Trophoblast cell (in vitro differentiated cells and primary cell): ENCODE data around the gene DDX39B.

Experiments used
- DNase-seq, 2 donors: peaks; one replicate each; pipeline ENCODE4 v3.0.0-alpha.2; 2016
- H2AFZ ChIP-seq: 2 replicates; pipeline ENCODE4 v1.6.1; 2013; ENCODE audit warnings: low read length, moderate library complexity, mild to moderate bottlenecking; ENCODE audit not compliant: insufficient read depth, poor library complexity
- H2AK5ac ChIP-seq: 2 replicates; pipeline ENCODE4 v1.6.1; 2013; ENCODE audit warnings: mild to moderate bottlenecking, low read length
- H2BK120ac ChIP-seq: 2 replicates; pipeline ENCODE4 v1.6.1; 2013; ENCODE audit warnings: low read length, mild to moderate bottlenecking, moderate library complexity; ENCODE audit not compliant: insufficient read depth, poor library complexity
- H2BK12ac ChIP-seq: 2 replicates; pipeline ENCODE4 v1.6.1; 2013; ENCODE audit warnings: mild to moderate bottlenecking, low read length, moderate library complexity
- H2BK5ac ChIP-seq: 2 replicates; pipeline ENCODE4 v1.6.1; 2013; ENCODE audit warnings: low read length, low read depth, moderate library complexity, mild to moderate bottlenecking; ENCODE audit not compliant: poor library complexity
- H3K14ac ChIP-seq: 2 replicates; pipeline ENCODE4 v1.6.1; 2013; ENCODE audit warnings: mild to moderate bottlenecking, low read length
- H3K18ac ChIP-seq: 2 replicates; pipeline ENCODE4 v1.6.1; 2013; ENCODE audit warnings: mild to moderate bottlenecking, low read length
- H3K23ac ChIP-seq: 2 replicates; pipeline ENCODE4 v1.6.1; 2013; ENCODE audit warnings: low read length
- H3K27ac ChIP-seq: 2 replicates; pipeline ENCODE4 v1.5.1; 2013; ENCODE audit warnings: low read depth, mild to moderate bottlenecking, inconsistent platforms, low read length, moderate library complexity
- H3K27me3 ChIP-seq: 2 replicates; pipeline ENCODE4 v1.6.1; 2013; ENCODE audit warnings: inconsistent platforms, mild to moderate bottlenecking, low read length, moderate library complexity; ENCODE audit not compliant: insufficient read depth
- H3K36me3 ChIP-seq, 2 experiments: 1 replicate in 1 of 2; 2 replicates in 1 of 2; pipeline ENCODE4 v1.6.1; 2013; ENCODE audit warnings: low read length in 2 of 2, mild to moderate bottlenecking in 2 of 2, moderate library complexity in 1 of 2; ENCODE audit not compliant: insufficient read depth in 2 of 2, control insufficient read depth in 1 of 2
- H3K4ac ChIP-seq: 2 replicates; pipeline ENCODE4 v1.6.1; 2013; ENCODE audit warnings: low read depth, mild to moderate bottlenecking, low read length, moderate library complexity
- H3K4me1 ChIP-seq, 2 experiments: 1 replicate in 1 of 2; 2 replicates in 1 of 2; pipeline ENCODE4 v1.6.1; 2013; ENCODE audit warnings: low read length in 2 of 2, mild to moderate bottlenecking in 2 of 2, moderate library complexity in 1 of 2; ENCODE audit not compliant: insufficient read depth in 2 of 2, control insufficient read depth in 1 of 2
- H3K4me2 ChIP-seq: 2 replicates; pipeline ENCODE4 v1.6.1; 2013; ENCODE audit warnings: inconsistent platforms, mild to moderate bottlenecking, low read length, moderate library complexity
- H3K4me3 ChIP-seq: 2 replicates; pipeline ENCODE4 v1.5.1; 2013; ENCODE audit warnings: mild to moderate bottlenecking, low read depth, low read length, inconsistent platforms
- H3K79me1 ChIP-seq: one replicate; pipeline ENCODE4 v1.6.1; 2013; ENCODE audit warnings: low read length
- H3K79me2 ChIP-seq: 2 replicates; pipeline ENCODE4 v1.6.1; 2013; ENCODE audit warnings: low read length, mild to moderate bottlenecking; ENCODE audit not compliant: control insufficient read depth, insufficient read depth, poor library complexity
- H3K9ac ChIP-seq: 2 replicates; pipeline ENCODE4 v1.6.1; 2013; ENCODE audit warnings: mild to moderate bottlenecking, low read length
- H3K9me3 ChIP-seq: 2 replicates; pipeline ENCODE4 v1.6.1; 2013; ENCODE audit warnings: low read depth, mild to moderate bottlenecking, control low read depth, inconsistent platforms, low read length; ENCODE audit not compliant: insufficient read depth
- H4K12ac ChIP-seq: 2 replicates; pipeline ENCODE4 v1.6.1; 2013; ENCODE audit warnings: low read depth, mild to moderate bottlenecking, low read length, moderate library complexity
- H4K8ac ChIP-seq: 2 replicates; pipeline ENCODE4 v1.6.1; 2013; ENCODE audit warnings: low read depth, mild to moderate bottlenecking, low read length, moderate library complexity
- H4K91ac ChIP-seq: one replicate; pipeline ENCODE4 v1.6.1; 2013; ENCODE audit warnings: low read depth, mild to moderate bottlenecking, low read length, moderate library complexity
- WGBS: extraction: QIAGEN DNeasy Blood & Tissue Kit; methylation state at CpG from one replicate; pipeline ENCODE4 v1.1.7; 2013; ENCODE audit warnings: missing lambda C conversion rate; ENCODE audit not compliant: insufficient read length, insufficient coverage; ENCODE audit errors: extremely low coverage; 5-methylcytosine and 5-hydroxymethylcytosine counted together

DDX39B gene

GRCh38 chr6:31541059-31541657 lies 645 bp downstream of the DDX39B start:
- peak overlapping the region; percentile 83 for H3K4me2 ChIP-seq
- peak overlapping the region; percentile 54 for H3K18ac ChIP-seq
- H3K36me3 ChIP-seq = peaks cover 25 to 39% of the 10 kb centered on the region in 2 experiments
- peak overlapping the region; percentile 65 for H4K8ac ChIP-seq
- peak overlapping the region; percentile 3 for H2AFZ ChIP-seq
- no peaks in the 10 kb centered on the region for H3K9me3 ChIP-seq
- peak overlapping the region; percentile 92 for H4K91ac ChIP-seq
- peaks cover 10% of the 10 kb centered on the region for H3K79me1 ChIP-seq
- H2BK12ac ChIP-seq = no peak overlapping the region
- peak overlapping the region; percentile 14 for H2AK5ac ChIP-seq
- peaks cover 6% of the 10 kb centered on the region in 2 experiments for H3K4me1 ChIP-seq
- no peak overlapping the region for H3K23ac ChIP-seq
- peak overlapping the region; percentile 87 for H3K27ac ChIP-seq
- H3K27me3 ChIP-seq = no peaks in the 10 kb centered on the region
- peak overlapping the region; percentile 3 for H2BK120ac ChIP-seq
- peak overlapping the region; percentile 82 for H3K4me3 ChIP-seq
- WGBS = no CpG with 5 or more reads among the region's 21 CpGs
- peak overlapping the region; percentile 95 for H3K9ac ChIP-seq
- peak overlapping the region; percentile 81 for H2BK5ac ChIP-seq
- H3K14ac ChIP-seq = peak overlapping the region; percentile 29
- peak overlapping the region; percentile 90 for H3K4ac ChIP-seq
- DNase-seq = peak in 1 of 2 donors; percentile 33
- peak overlapping the region; percentile 32 for H4K12ac ChIP-seq
- peaks cover 20% of the 10 kb centered on the region for H3K79me2 ChIP-seq

DNA sequence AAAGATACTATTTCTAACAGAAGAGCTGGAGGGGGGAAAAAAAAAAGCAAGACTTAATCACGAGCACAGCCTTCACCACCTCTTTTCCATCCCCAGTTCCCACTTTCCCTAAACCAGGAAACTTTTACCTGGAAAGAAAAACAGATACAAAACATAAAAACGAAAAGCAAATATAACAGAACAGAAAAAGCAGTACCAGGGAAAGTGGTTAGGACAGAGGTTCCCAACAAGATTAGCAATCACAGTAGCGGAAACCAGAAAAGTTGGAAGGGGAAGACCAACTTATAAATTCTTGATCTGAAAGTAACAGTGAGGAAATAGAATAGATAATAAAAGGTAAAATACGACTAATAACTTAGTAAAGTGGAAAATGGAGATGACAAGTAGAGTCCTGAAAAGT lies 1.2 kb downstream of the DDX39B start:
- no peak overlapping the region for H2AFZ ChIP-seq
- no peak overlapping the region for H4K8ac ChIP-seq
- H3K4me1 ChIP-seq = peaks cover 6% of the 10 kb centered on the region in 2 experiments
- WGBS = no CpG with 5 or more reads among the region's 4 CpGs
- H2BK5ac ChIP-seq = no peak overlapping the region
- no peak overlapping the region for H3K18ac ChIP-seq
- H3K4ac ChIP-seq = peak overlapping the region; percentile 90
- H2AK5ac ChIP-seq = no peak overlapping the region
- no peaks in the 10 kb centered on the region for H3K27me3 ChIP-seq
- H3K4me3 ChIP-seq = peak overlapping the region; percentile 82
- H3K9ac ChIP-seq = no peak overlapping the region
- no peak overlapping the region for H3K14ac ChIP-seq
- no peak overlapping the region for H2BK12ac ChIP-seq
- no peak overlapping the region for H4K91ac ChIP-seq
- no peak overlapping the region for H3K27ac ChIP-seq
- no peak overlapping the region for H2BK120ac ChIP-seq
- H4K12ac ChIP-seq = no peak overlapping the region
- peaks cover 10% of the 10 kb centered on the region for H3K79me1 ChIP-seq
- H3K36me3 ChIP-seq = peaks cover 25 to 44% of the 10 kb centered on the region in 2 experiments
- DNase-seq = no peak
- peaks cover 20% of the 10 kb centered on the region for H3K79me2 ChIP-seq
- no peaks in the 10 kb centered on the region for H3K9me3 ChIP-seq
- H3K23ac ChIP-seq = no peak overlapping the region
- peak overlapping the region; percentile 83 for H3K4me2 ChIP-seq

- Histone ChIP-seq H3K14ac (no peak overlapping the region), H3K79me2 (peaks cover 20% of the 10 kb centered on the region), H4K12ac (no peak overlapping the region), H2AFZ (no peak overlapping the region), H4K8ac (no peak overlapping the region), H3K27ac (no peak overlapping the region), H3K4me3 (no peak overlapping the region), H3K4me1 (peaks cover 6% of the 10 kb centered on the region in 2 experiments), H4K91ac (no peak overlapping the region), H3K4me2 (no peak overlapping the region), H2AK5ac (no peak overlapping the region), H3K27me3 (no peaks in the 10 kb centered on the region), H2BK5ac (no peak overlapping the region), H3K79me1 (peaks cover 10% of the 10 kb centered on the region), H3K23ac (no peak overlapping the region), H3K9ac (no peak overlapping the region), H3K36me3 (peaks cover 41 to 60% of the 10 kb centered on the region in 2 experiments), H3K9me3 (no peaks in the 10 kb centered on the region), H2BK120ac (no peak overlapping the region), H2BK12ac (no peak overlapping the region), H3K4ac (peak overlapping the region; percentile 70), H3K18ac (no peak overlapping the region)
- no peak for DNase-seq
- no CpG with 5 or more reads among the region's 6 CpGs for WGBS
These were observed 2.9 kb downstream of the DDX39B start for GRCh38 chr6:31538805-31539400.

GRCh38 chr6:31535538-31536324 lies 6.1 kb downstream of the DDX39B start:
- peaks cover 57 to 88% of the 10 kb centered on the region in 2 experiments for H3K36me3 ChIP-seq
- H3K27ac ChIP-seq = no peak overlapping the region
- H3K18ac ChIP-seq = no peak overlapping the region
- H3K79me2 ChIP-seq = peaks cover 12% of the 10 kb centered on the region
- H3K4ac ChIP-seq = no peak overlapping the region
- H2BK120ac ChIP-seq = no peak overlapping the region
- no peak overlapping the region for H4K91ac ChIP-seq
- H3K4me1 ChIP-seq = peaks cover 6% of the 10 kb centered on the region in 2 experiments
- H2BK5ac ChIP-seq = no peak overlapping the region
- H3K23ac ChIP-seq = no peak overlapping the region
- no peak overlapping the region for H3K9ac ChIP-seq
- H4K8ac ChIP-seq = no peak overlapping the region
- no CpG with 5 or more reads among the region's 2 CpGs for WGBS
- no peaks in the 10 kb centered on the region for H3K27me3 ChIP-seq
- no peak overlapping the region for H2AFZ ChIP-seq
- H2AK5ac ChIP-seq = no peak overlapping the region
- H4K12ac ChIP-seq = no peak overlapping the region
- no peak overlapping the region for H2BK12ac ChIP-seq
- no peak overlapping the region for H3K4me2 ChIP-seq
- no peak overlapping the region for H3K4me3 ChIP-seq
- H3K14ac ChIP-seq = no peak overlapping the region
- no peaks in the 10 kb centered on the region for H3K9me3 ChIP-seq
- no peak for DNase-seq
- H3K79me1 ChIP-seq = no peaks in the 10 kb centered on the region
